Dermis blood vessel endothelial cell (primary cell): ENCODE results near the gene CLCN2. TPM values are rescaled to one million over a fixed set of nuclear protein-coding genes. Genes with fewer than 3 reads are reported as not detected.

Experiments used
- DNase-seq: peaks from one replicate; pipeline ENCODE4 v3.0.0; 2010
- total RNA-seq: library from RNA; depleted of rRNA; stranded (reverse); fragments of >200 nt; gene quantifications from 2 replicates; pipeline ENCODE4 v1.2.3, GENCODE V29; 2014

Gene CLCN2
- total RNA-seq, 1 donor from 2014 or later: 5.4 TPM

GRCh38 chr3:184359610-184360009, 1.8 kb downstream of the CLCN2 start:
- DNase-seq: no peak

- no peak for DNase-seq
These were observed 2.5 kb downstream of the CLCN2 start for GRCh38 chr3:184358921-184359350.

DNA sequence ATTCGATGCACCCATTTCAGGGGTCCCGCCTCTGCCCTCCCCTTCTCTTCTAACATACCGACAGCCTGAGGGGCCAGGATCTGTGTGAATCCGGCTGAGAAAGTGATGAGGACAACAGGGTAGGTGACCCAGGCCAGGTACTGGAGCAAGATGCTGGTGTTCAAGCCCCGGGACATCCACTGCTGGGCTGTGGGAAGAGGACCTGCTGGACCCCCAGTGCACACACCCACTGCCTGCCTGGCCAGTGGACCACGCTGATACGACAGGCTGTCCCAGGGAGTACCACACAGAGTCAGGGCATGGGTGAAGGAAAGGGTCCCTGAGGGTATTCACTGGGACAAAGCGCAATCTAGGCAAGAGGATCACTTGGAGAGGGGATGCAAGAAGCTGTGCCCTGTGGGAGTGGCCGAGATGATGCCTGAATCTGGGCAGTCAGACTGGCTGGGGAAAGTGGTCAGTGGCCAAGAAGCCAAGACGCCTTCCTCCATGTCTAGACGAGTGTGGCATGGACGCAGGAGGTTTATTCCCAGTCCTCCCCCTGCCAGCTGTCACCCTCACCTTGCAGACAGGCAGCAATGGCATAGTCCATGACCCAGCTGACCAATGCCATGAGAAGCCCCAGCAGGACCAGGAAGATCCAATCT, 3.2 kb downstream of the CLCN2 start:
- no peak for DNase-seq

DNA sequence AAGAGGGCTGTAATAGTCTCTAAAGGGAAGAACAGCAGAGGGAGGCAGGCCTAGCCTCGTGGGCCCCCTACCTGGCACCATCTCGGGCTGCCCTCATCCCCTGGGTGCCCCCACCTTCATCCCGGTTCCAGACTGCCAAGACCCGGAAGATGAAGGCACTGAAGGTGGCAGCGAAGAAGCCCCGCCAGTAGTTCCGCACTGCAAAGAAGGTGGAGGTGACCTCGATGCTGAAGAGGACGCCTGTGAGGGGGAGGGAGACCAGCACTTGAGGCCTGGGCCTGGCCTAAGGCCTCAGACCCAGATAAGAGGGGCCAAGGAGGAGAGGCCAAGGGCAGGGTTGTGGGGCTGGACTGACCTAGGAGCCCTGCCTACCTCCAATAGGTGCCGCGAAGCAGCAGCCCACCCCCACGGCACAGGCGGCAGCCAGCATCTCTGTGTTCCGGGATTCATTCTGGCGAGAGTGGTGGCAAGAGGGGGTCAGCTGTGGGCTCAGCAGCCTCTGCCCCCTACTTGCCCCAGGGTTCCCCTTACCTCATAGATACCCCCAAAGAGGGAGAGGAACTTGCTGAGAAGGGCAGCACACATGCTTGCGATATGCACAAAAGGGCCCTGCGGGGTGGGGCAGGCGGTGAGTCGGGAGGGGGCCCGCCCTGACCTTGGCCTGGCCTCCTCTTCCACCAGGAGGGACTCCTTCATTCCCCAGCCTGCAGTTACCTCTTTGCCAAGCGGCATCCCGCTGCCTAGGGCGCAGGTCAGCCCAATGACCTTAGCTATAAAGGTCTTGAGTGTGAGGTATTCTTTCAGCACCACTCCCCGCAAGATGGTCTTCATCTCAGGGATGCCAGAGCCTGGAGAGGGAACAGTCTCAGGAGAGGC, 3.9 kb downstream of the CLCN2 start:
- DNase-seq: no peak

DNA sequence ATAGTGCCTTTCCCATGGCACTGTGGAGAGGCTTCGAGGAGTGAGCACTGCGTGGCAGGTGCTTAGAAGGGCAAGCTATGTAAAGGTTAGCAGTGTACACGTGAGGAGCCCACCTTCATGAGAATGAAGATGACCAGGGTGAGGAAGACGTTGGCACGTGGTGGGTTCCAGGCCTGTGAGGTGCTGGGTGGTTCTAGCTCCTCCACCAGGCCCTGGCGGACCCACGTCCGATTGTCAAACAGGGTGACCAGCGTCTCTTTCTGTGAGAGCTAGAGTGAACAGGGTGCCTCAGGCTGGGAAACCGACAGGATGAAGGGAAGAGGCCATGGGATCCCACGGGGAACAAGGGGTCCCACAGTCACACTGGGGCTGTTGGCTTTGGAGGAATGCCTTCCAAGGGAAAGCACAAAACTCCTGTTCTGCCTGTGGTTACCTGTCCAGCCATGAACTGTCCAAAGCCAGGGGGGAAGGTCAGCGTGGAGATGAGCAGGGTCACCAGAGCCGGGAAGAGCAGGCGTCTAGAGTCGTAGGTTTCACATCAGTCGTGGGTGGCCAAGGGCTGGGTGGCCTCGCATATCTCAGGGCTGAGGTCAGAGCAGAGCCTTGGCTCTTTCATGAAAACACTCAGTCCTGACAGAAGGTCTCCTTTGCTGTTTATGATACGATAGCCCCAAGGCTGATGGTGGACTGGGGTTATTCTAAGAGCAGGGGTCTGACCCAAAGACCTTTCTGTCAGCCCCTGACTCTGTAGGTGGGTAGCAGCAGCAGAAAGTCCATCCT, 6.0 kb downstream of the CLCN2 start:
- DNase-seq: no peak

- DNase-seq: no peak
These were observed 6.7 kb downstream of the CLCN2 start for GRCh38 chr3:184354754-184355153.

DNA sequence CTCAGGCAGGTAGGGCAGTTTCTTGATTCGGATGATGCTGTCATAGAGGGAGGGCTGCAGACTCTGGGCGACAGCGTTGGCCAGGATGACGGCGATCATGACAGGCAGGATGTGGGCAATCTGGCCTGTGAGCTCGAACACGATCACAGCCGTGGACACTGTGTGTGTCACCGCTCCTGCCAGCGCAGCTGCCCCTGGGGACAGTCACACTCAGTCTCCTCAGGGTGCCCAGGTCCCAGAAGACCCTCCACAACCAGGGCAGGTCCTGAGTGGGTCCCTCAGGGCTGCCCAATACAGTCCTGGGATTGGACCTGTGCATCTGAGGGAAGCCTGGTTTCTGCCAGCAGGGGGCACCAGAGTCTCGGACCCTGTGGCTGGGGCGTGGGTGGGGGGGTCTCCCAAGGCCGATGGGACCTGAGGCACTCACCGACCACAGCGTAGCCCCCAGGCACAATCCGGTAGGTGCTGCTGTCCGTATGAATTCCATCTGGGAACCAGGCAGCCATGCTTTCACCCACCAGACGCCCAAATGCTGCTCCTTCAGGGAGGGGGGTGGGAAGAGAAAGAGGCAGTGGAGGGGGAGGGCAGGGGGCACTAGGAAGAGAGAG, 7.2 kb downstream of the CLCN2 start:
- peak; percentile 69 for DNase-seq

- no peak for DNase-seq
These were observed 7.9 kb downstream of the CLCN2 start for GRCh38 chr3:184353546-184353941.

DNA sequence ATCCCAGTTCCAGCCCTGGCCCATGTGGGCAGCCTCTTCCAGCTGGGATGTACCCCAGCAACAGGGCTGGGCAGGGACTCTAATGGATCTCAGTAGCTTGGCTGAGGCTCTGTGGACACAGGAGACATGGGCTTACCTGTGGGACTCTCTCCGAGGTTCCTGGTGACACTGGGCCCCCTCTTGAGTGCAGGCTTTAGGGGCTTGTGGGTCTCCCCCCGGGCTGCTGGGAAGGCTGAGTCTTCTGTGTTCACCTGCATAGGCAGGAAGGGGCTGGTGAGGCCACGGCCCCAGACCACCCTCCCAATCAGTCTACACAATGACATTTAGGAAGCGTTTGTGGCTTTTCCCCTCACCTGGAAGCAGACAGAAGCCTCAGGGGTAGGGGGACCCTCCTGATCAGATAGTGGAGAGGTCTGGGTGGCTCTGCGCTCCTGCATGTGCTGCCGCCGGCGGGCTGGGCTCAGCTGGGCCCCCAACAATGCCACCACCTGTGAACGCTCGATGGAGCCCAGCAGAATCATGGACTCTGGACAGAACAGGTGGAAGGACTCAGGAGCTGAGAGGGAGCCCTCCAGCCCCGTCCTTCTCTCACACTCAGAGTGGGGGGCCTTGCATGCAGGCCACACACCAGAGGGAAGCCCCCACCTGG, 8.4 kb downstream of the CLCN2 start:
- no peak for DNase-seq

DNA sequence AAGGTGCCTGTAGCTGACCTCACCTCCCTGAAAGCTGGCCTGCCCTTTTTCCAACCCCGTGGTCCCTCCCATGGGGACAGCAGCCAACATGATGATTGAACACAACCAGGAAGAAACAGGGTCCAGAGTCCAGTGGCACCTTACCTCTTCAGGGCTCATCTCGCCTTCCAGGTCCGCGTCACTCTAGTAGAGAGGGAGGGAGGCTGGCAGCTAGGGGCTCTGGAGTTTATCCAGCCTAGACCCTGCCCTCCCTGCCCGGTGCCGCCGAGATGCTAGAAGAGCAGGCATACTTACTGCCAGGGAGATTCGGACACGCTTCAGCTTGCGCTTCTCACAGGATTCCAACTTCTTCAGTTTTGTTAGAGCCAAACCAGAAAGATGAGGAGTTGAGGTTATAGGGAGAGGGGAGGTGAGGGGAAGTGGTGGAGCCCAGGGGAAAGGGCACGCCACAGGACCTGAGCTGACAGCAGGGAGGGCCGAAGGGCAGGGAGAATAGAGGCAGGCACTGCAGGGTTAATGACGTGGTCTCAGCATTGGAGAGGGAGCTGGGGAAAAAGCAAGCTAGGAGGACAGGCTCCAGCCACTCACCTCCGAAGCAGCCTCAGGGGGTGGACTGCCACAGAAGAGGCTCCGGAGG, 9.1 kb downstream of the CLCN2 start:
- no peak for DNase-seq

- no peak for DNase-seq
These were observed 9.8 kb downstream of the CLCN2 start for GRCh38 chr3:184351511-184352148.

GRCh38 chr3:184350618-184351017, 10.8 kb downstream of the CLCN2 start:
- no peak for DNase-seq

GRCh38 chr3:184349563-184350470, 11.6 kb downstream of the CLCN2 start:
- no peak for DNase-seq

DNA sequence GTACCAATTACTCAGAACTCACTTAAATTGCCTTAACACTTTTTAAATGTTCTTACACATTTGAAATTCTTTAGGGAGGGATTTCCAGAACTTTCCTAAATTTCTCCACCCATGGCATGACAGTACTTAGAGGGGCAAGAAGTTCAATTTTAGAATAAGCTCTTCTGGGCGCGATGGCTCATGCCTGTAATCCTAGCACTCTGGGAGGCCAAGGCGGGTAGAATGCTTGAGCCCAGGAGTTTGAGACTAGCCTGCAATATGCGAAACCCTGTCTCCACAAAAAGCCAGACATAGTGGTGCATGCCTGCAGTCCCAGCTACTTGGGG, 13.4 kb downstream of the CLCN2 start:
- no peak for DNase-seq

GRCh38 chr3:184347321-184348056, 13.9 kb downstream of the CLCN2 start:
- DNase-seq: no peak

DNA sequence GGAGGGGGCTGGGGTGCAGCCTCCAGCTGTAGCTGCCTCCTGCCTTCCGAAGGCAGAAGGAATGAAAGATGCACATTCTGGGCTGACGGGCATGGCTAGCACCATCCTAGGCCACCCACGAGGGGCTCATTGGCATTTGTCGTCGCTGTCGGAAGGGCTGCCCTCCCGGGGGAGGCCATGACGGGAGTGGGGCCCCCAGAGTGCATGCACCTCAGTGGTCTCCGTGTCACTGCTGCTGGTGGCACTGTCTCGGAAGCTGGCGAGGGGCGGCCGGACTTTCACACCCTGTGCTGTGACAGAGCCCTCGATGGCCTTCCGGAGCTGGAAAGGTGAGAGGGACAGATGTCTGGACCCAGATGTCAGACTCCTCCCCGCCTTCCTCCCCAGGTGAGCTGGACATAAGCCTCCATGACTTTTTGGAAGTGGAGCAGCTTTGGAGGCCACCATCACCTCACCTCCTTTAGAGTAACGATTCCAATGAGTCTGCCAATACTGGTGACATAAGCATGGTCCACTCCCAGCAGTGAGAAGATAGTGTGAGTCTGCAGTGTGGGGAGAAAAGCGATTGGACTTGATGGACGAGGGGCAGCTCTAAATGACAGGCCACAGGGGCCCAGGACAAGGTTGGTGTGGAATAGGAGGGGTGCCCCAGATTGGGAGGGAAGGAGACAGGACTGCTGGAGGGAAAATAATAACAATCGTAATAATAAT, 14.8 kb downstream of the CLCN2 start:
- DNase-seq: no peak

DNA sequence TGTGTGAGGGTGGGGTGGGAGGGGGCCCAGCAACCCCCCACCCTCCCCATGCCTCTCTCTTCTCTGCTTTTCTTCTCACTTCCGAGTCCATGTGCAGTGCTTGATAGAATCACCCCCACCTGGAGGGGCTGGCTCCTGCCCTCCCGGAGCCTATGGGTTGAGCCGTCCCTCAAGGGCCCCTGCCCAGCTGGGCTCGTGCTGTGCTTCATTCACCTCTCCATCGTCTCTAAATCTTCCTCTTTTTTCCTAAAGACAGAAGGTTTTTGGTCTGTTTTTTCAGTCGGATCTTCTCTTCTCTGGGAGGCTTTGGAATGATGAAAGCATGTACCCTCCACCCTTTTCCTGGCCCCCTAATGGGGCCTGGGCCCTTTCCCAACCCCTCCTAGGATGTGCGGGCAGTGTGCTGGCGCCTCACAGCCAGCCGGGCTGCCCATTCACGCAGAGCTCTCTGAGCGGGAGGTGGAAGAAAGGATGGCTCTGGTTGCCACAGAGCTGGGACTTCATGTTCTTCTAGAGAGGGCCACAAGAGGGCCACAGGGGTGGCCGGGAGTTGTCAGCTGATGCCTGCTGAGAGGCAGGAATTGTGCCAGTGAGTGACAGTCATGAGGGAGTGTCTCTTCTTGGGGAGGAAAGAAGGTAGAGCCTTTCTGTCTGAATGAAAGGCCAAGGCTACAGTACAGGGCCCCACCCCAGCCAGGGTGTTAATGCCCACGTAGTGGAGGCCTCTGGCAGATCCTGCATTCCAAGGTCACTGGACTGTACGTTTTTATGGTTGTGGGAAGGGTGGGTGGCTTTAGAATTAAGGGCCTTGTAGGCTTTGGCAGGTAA, 15.9 kb downstream of the CLCN2 start:
- DNase-seq: peak; percentile 75
